Neural cell (in vitro differentiated cells): ENCODE measurements around the gene TSEN15. TPM values are rescaled to one million over a fixed set of nuclear protein-coding genes. Genes with fewer than 3 reads are reported as not detected.
A peak's percentile ranks its signal among the peaks of the same experiment; 100 is the strongest.

Experiments used
- H2AFZ ChIP-seq: fragments of 200-600, 300-800 bp; sonication (generic), shearing (Covaris generic); 2 replicates; pipeline ENCODE4 v1.6.0; 2014; ENCODE audit warnings: low read depth, mild to moderate bottlenecking, antibody characterized with exemption, low read length, moderate library complexity
- H3F3A ChIP-seq: fragments of 200-600 bp; shearing (Covaris generic); 2 replicates; pipeline ENCODE4 v1.6.1; 2016; ENCODE audit warnings: mild to moderate bottlenecking, moderate library complexity, mixed read lengths, antibody characterized with exemption, low read length; ENCODE audit not compliant: insufficient read depth, poor library complexity, severe bottlenecking
- H3K27ac ChIP-seq: fragments of 200-600, 300-800 bp; sonication (generic), shearing (Covaris generic); 2 replicates; pipeline ENCODE4 v1.5.1; 2014; ENCODE audit warnings: mild to moderate bottlenecking, low read length, moderate library complexity
- H3K27me3 ChIP-seq: fragments of 300-800, 200-600 bp; sonication (generic), shearing (Covaris generic); 2 replicates; pipeline ENCODE4 v1.6.0; 2014; ENCODE audit warnings: mild to moderate bottlenecking, low read depth, low read length, moderate library complexity; ENCODE audit not compliant: insufficient read depth
- H3K36me3 ChIP-seq: fragments of 300-800, 200-600 bp; sonication (generic), shearing (Covaris generic); 2 replicates; pipeline ENCODE4 v1.5.1; 2014; ENCODE audit warnings: mild to moderate bottlenecking, antibody characterized with exemption, low read length, moderate library complexity; ENCODE audit not compliant: insufficient read depth
- H3K4me2 ChIP-seq: fragments of 300-800, 200-600 bp; sonication (generic), shearing (Covaris generic); 2 replicates; pipeline ENCODE4 v1.6.0; 2014; ENCODE audit warnings: mild to moderate bottlenecking, low read length
- H3K4me3 ChIP-seq: fragments of 300-800, 200-600 bp; sonication (generic), shearing (Covaris generic); 2 replicates; pipeline ENCODE4 v1.5.1; 2014; ENCODE audit warnings: mild to moderate bottlenecking, low read length, moderate library complexity
- H3K79me2 ChIP-seq: fragments of 200-600 bp; shearing (Covaris generic); replicated peaks from 2 replicates; pipeline ENCODE4 v1.6.0; 2014; ENCODE audit warnings: mild to moderate bottlenecking, low read length, moderate library complexity; ENCODE audit not compliant: insufficient read depth
- H3K9ac ChIP-seq: fragments of 300-800, 200-600 bp; sonication (generic), shearing (Covaris generic); 2 replicates; pipeline ENCODE4 v1.6.1; 2016; ENCODE audit warnings: mild to moderate bottlenecking, low read length, mixed read lengths
- H3K9me2 ChIP-seq: fragments of 200-600 bp; shearing (Covaris generic); 2 replicates; pipeline ENCODE4 v1.6.1; 2016; ENCODE audit warnings: mild to moderate bottlenecking, low read length, mixed read lengths; ENCODE audit not compliant: insufficient read depth
- H3K9me3 ChIP-seq: fragments of 200-600, 300-800 bp; sonication (generic), shearing (Covaris generic); 2 replicates; pipeline ENCODE4 v1.6.1; 2016; ENCODE audit warnings: mild to moderate bottlenecking, mixed run types, low read length, moderate library complexity, mixed read lengths
- H4K20me1 ChIP-seq: fragments of 200-600 bp; shearing (Covaris generic); 2 replicates; pipeline ENCODE4 v1.6.1; 2016; ENCODE audit warnings: mild to moderate bottlenecking, mixed run types; ENCODE audit not compliant: insufficient read depth
- CTCF ChIP-seq: fragments of 450-650 bp; IDR thresholded peaks from 2 replicates; pipeline ENCODE4 v1.5.1; 2014; ENCODE audit warnings: antibody characterized with exemption, mild to moderate bottlenecking, moderate library complexity; ENCODE audit not compliant: poor library complexity, severe bottlenecking
- EP300 ChIP-seq: fragments of 450-650 bp; conservative IDR thresholded peaks from 2 replicates; pipeline ENCODE4 v1.6.1; 2014; ENCODE audit warnings: antibody characterized with exemption, mild to moderate bottlenecking, moderate library complexity; ENCODE audit not compliant: poor library complexity, severe bottlenecking
- EZH2 ChIP-seq: fragments of 200-600, 300-800 bp; shearing (Covaris generic), sonication (generic); IDR thresholded peaks from 2 replicates; pipeline ENCODE4 v1.6.1; 2014; ENCODE audit warnings: antibody characterized with exemption, low read length, borderline replicate concordance, mild to moderate bottlenecking; ENCODE audit not compliant: insufficient read depth, poor library complexity, severe bottlenecking
- MXI1 ChIP-seq: fragments of 450-650 bp; conservative IDR thresholded peaks from 2 replicates; pipeline ENCODE4 v1.6.1; 2014; ENCODE audit warnings: antibody characterized with exemption, mild to moderate bottlenecking; ENCODE audit not compliant: poor library complexity, severe bottlenecking
- POLR2AphosphoS5 ChIP-seq: IDR thresholded peaks from 2 replicates; pipeline ENCODE4 v1.6.1; 2012
- RAD21 ChIP-seq: fragments of 450-650 bp; conservative IDR thresholded peaks from 2 replicates; pipeline ENCODE4 v1.6.1; 2014; ENCODE audit warnings: antibody characterized with exemption, mild to moderate bottlenecking, moderate library complexity
- SMC3 ChIP-seq: fragments of 450-650 bp; conservative IDR thresholded peaks from 2 replicates; pipeline ENCODE4 v1.6.1; 2014; ENCODE audit warnings: antibody characterized with exemption, mild to moderate bottlenecking, moderate library complexity; ENCODE audit not compliant: poor library complexity
- TAF1 ChIP-seq: IDR thresholded peaks from 2 replicates; pipeline ENCODE4 v1.6.1; 2012; ENCODE audit warnings: low read depth
- polyA minus RNA-seq: library from RNA; depleted of rRNA, polyadenylated mRNA; stranded (reverse); fragments of >200 nt; gene quantifications from 2 replicates; pipeline ENCODE4 v1.2.3, GENCODE V29; 2014
- polyA plus RNA-seq: library from polyadenylated mRNA; depleted of rRNA; stranded (reverse); fragments of >200 nt; gene quantifications from 2 replicates; pipeline ENCODE4 v1.2.3, GENCODE V29; 2014
- TF ChIP-seq, protein P1 (sequence below): IDR thresholded peaks from 2 replicates; pipeline ENCODE4 v1.6.1; 2012; ENCODE audit warnings: borderline replicate concordance

The TSEN15 gene
- polyA plus RNA-seq: 53.9 and 56.9 TPM in 2 replicates
- polyA minus RNA-seq: 37.5 and 44.5 TPM in 2 replicates

GRCh38 chr1:184051485-184052193 is at the start of gene TSEN15:
Gene TSEN15 (plus strand): TSS chr1:184051730. CDS start chr1:184051756, 26 bp downstream.
- Histone ChIP-seq H2AFZ (peak within 1 kb of the TSS; percentile 47), H3K36me3 (no peaks in the 10 kb centered on the region), H3F3A (no peaks in the 10 kb centered on the region), H3K9me2 (no peaks in the 10 kb centered on the region), H3K27ac (peak within 1 kb of the TSS; percentile 35), H3K27me3 (no peaks in the 10 kb centered on the region), H3K79me2 (no peaks in the 10 kb centered on the region), H3K4me2 (peak within 1 kb of the TSS; percentile 77), H3K4me3 (peak within 1 kb of the TSS; percentile 80), H4K20me1 (no peaks in the 10 kb centered on the region), H3K9ac (peak within 1 kb of the TSS; percentile 73), H3K9me3 (no peaks in the 10 kb centered on the region)
- peak; percentile 51 for TF ChIP-seq TAF1
- TF ChIP-seq SMC3: peak; percentile 40
- TF ChIP-seq CTCF: no peak
- TF ChIP-seq POLR2AphosphoS5: peak; percentile 68
- TF ChIP-seq, protein P1, sequence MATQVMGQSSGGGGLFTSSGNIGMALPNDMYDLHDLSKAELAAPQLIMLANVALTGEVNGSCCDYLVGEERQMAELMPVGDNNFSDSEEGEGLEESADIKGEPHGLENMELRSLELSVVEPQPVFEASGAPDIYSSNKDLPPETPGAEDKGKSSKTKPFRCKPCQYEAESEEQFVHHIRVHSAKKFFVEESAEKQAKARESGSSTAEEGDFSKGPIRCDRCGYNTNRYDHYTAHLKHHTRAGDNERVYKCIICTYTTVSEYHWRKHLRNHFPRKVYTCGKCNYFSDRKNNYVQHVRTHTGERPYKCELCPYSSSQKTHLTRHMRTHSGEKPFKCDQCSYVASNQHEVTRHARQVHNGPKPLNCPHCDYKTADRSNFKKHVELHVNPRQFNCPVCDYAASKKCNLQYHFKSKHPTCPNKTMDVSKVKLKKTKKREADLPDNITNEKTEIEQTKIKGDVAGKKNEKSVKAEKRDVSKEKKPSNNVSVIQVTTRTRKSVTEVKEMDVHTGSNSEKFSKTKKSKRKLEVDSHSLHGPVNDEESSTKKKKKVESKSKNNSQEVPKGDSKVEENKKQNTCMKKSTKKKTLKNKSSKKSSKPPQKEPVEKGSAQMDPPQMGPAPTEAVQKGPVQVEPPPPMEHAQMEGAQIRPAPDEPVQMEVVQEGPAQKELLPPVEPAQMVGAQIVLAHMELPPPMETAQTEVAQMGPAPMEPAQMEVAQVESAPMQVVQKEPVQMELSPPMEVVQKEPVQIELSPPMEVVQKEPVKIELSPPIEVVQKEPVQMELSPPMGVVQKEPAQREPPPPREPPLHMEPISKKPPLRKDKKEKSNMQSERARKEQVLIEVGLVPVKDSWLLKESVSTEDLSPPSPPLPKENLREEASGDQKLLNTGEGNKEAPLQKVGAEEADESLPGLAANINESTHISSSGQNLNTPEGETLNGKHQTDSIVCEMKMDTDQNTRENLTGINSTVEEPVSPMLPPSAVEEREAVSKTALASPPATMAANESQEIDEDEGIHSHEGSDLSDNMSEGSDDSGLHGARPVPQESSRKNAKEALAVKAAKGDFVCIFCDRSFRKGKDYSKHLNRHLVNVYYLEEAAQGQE: no peak
- TF ChIP-seq RAD21: peak; percentile 30
- TF ChIP-seq EP300: no peak
- peak; percentile 73 for TF ChIP-seq MXI1

DNA sequence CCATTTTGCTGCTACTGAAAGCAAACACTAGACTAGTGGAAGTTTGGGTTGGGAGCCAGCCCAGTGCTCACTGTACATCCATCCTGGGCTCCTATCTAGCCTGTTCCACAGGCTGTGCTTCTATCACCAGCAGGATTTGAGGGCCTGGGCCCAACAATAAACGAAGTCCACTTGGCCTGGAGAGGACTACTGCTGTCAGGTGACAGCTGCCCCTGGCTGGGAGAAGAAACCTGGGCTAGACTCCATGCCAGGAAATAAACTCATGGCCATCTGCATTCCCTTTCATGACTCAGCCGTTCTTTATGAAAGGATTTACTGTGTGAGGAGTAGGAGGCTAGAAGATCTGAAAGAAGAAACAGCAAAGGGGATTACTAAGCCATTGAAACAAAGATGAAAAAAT is 49.5 kb upstream of the TSEN15 start:
- Histone ChIP-seq H3K9ac (no peak overlapping the region), H3K27me3 (no peaks in the 10 kb centered on the region), H3K9me2 (no peaks in the 10 kb centered on the region), H3K4me2 (no peak overlapping the region), H4K20me1 (no peaks in the 10 kb centered on the region), H3K9me3 (no peaks in the 10 kb centered on the region), H3K27ac (no peak overlapping the region), H3K36me3 (no peaks in the 10 kb centered on the region), H3K4me3 (no peak overlapping the region), H3K79me2 (no peaks in the 10 kb centered on the region), H3F3A (no peaks in the 10 kb centered on the region), H2AFZ (no peak overlapping the region)
- TF ChIP-seq SMC3: no peak
- no peak for TF ChIP-seq EP300
- TF ChIP-seq, protein P1: no peak
- TF ChIP-seq EZH2: no peak
- TF ChIP-seq POLR2AphosphoS5: no peak
- no peak for TF ChIP-seq TAF1
- TF ChIP-seq RAD21: no peak
- TF ChIP-seq CTCF: no peak
- no peak for TF ChIP-seq MXI1
